ENCODE data around the gene KRTAP12-1. TPM values are rescaled to one million over a fixed set of nuclear protein-coding genes. Genes with fewer than 3 reads are reported as not detected.
"Not testable (repeated sequence)": the region's sequence is repeated elsewhere in the genome, so short reads cannot be mapped to it uniquely, and the experiment has no call there.

Gene KRTAP12-1
- total and polyA plus RNA-seq, 2 experiments from 2014 or later, result not detected

GRCh38 chr21:44686000-44686781, 4.2 kb upstream of the KRTAP12-1 start:
- Histone ChIP-seq H3K4me3 (no peak overlapping the region), H3K9me3 (ENCODE audit: low read depth) (no peaks in the 10 kb centered on the region), H3K27me3 (peaks cover 21% of the 10 kb centered on the region), H3K4me1 (ENCODE audit: insufficient read depth) (no peaks in the 10 kb centered on the region), H3K4me2 (no peak overlapping the region), H3K36me3 (replicated peaks; ENCODE audit: insufficient read depth, low read depth) (no peaks in the 10 kb centered on the region), H4K20me1 (ENCODE audit: insufficient read depth, poor library complexity, severe bottlenecking) (no peaks in the 10 kb centered on the region), H3K79me2 (no peaks in the 10 kb centered on the region), H2AFZ (no peak overlapping the region), H3K9me2 (replicated peaks; ENCODE audit: insufficient read depth) (no peaks in the 10 kb centered on the region), H3K27ac (no peak overlapping the region)
- DNase-seq (ENCODE audit: low spot score), result no peak
- 54% methylated on average over 13 of the region's 14 CpGs for whole genome bisulfite sequencing (ENCODE audit: low lambda C conversion rate, missing lambda C conversion rate)
- TF ChIP-seq EZH2phosphoT487 (IDR thresholded peaks at IDR 0.05; ENCODE audit: low read depth, severe bottlenecking, unreplicated experiment) (no peak), CTCF (IDR thresholded peaks at IDR 0.05; ENCODE audit: poor library complexity) (no peak), EZH2 (IDR thresholded peaks at IDR 0.05; ENCODE audit: borderline replicate concordance) (no peak)

GRCh38 chr21:44685050-44685449, 3.1 kb upstream of the KRTAP12-1 start:
- whole genome bisulfite sequencing (ENCODE audit: low lambda C conversion rate, missing lambda C conversion rate), result 87% methylated on average over 6 of the region's 6 CpGs

GRCh38 chr21:44684483-44684882, 2.5 kb upstream of the KRTAP12-1 start:
- TF ChIP-seq EZH2 (IDR thresholded peaks at IDR 0.05; ENCODE audit: borderline replicate concordance) (no peak), CTCF (IDR thresholded peaks at IDR 0.05; ENCODE audit: poor library complexity) (no peak), EZH2phosphoT487 (IDR thresholded peaks at IDR 0.05; ENCODE audit: low read depth, severe bottlenecking, unreplicated experiment) (no peak)
- Histone ChIP-seq H3K36me3 (replicated peaks; ENCODE audit: insufficient read depth, low read depth) (no peaks in the 10 kb centered on the region), H2AFZ (no peak overlapping the region), H3K27ac (no peak overlapping the region), H3K9me2 (replicated peaks; ENCODE audit: insufficient read depth) (no peaks in the 10 kb centered on the region), H3K9me3 (ENCODE audit: low read depth) (no peaks in the 10 kb centered on the region), H3K79me2 (no peaks in the 10 kb centered on the region), H3K4me3 (no peak overlapping the region), H3K4me1 (ENCODE audit: insufficient read depth) (no peaks in the 10 kb centered on the region), H4K20me1 (ENCODE audit: insufficient read depth, poor library complexity, severe bottlenecking) (no peaks in the 10 kb centered on the region), H3K27me3 (peaks cover 13% of the 10 kb centered on the region), H3K4me2 (no peak overlapping the region)
- WGBS (ENCODE audit: low lambda C conversion rate, missing lambda C conversion rate), result 88% methylated on average over 6 of the region's 6 CpGs
- no peak for DNase-seq (ENCODE audit: low spot score)

More at GRCh38 chr21:44685050-44685449, 3.1 kb upstream of the KRTAP12-1 start:
- H3K4me3 ChIP-seq; DNase-seq (ENCODE audit: low spot score); H3K4me1 ChIP-seq (ENCODE audit: insufficient read depth); H3K27ac ChIP-seq; H3K79me2 ChIP-seq; H4K20me1 ChIP-seq (ENCODE audit: insufficient read depth, poor library complexity, severe bottlenecking); H3K36me3 ChIP-seq (replicated peaks; ENCODE audit: insufficient read depth, low read depth); H3K4me2 ChIP-seq; H3K9me2 ChIP-seq (replicated peaks; ENCODE audit: insufficient read depth); H2AFZ ChIP-seq; H3K9me3 ChIP-seq (ENCODE audit: low read depth): not testable (repeated sequence)
- H3K27me3 ChIP-seq, result peaks cover 15% of the 10 kb centered on the region

GRCh38 chr21:44684077-44684476, 2.1 kb upstream of the KRTAP12-1 start:
- Histone ChIP-seq H3K9me2 (replicated peaks; ENCODE audit: insufficient read depth) (no peaks in the 10 kb centered on the region), H3K27ac (no peak overlapping the region), H4K20me1 (ENCODE audit: insufficient read depth, poor library complexity, severe bottlenecking) (no peaks in the 10 kb centered on the region), H3K36me3 (replicated peaks; ENCODE audit: insufficient read depth, low read depth) (no peaks in the 10 kb centered on the region), H3K27me3 (peaks cover 13% of the 10 kb centered on the region), H3K4me2 (no peak overlapping the region), H2AFZ (no peak overlapping the region), H3K4me1 (ENCODE audit: insufficient read depth) (no peaks in the 10 kb centered on the region), H3K79me2 (no peaks in the 10 kb centered on the region), H3K9me3 (ENCODE audit: low read depth) (no peaks in the 10 kb centered on the region), H3K4me3 (no peak overlapping the region)
- WGBS (ENCODE audit: low lambda C conversion rate, missing lambda C conversion rate), result 80% methylated on average over 7 of the region's 7 CpGs
- TF ChIP-seq EZH2phosphoT487 (IDR thresholded peaks at IDR 0.05; ENCODE audit: low read depth, severe bottlenecking, unreplicated experiment) (no peak), CTCF (IDR thresholded peaks at IDR 0.05; ENCODE audit: poor library complexity) (no peak)
- no peak for DNase-seq (ENCODE audit: low spot score)
